ENCODE data around the gene HES1.

GRCh38 chr3:194142156-194142910 lies 6.4 kb downstream of the HES1 start:
- TF ChIP-seq POLR2A (IDR thresholded peaks at IDR 0.05): no peak
- TF ChIP-seq, protein P1, sequence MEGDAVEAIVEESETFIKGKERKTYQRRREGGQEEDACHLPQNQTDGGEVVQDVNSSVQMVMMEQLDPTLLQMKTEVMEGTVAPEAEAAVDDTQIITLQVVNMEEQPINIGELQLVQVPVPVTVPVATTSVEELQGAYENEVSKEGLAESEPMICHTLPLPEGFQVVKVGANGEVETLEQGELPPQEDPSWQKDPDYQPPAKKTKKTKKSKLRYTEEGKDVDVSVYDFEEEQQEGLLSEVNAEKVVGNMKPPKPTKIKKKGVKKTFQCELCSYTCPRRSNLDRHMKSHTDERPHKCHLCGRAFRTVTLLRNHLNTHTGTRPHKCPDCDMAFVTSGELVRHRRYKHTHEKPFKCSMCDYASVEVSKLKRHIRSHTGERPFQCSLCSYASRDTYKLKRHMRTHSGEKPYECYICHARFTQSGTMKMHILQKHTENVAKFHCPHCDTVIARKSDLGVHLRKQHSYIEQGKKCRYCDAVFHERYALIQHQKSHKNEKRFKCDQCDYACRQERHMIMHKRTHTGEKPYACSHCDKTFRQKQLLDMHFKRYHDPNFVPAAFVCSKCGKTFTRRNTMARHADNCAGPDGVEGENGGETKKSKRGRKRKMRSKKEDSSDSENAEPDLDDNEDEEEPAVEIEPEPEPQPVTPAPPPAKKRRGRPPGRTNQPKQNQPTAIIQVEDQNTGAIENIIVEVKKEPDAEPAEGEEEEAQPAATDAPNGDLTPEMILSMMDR (IDR thresholded peaks at IDR 0.05): peak in 1 of 4 donors; percentile 9

All from right lobe of liver (tissue), 4 donors.